ENCODE measurements around the gene ABHD5.

Gene ABHD5

GRCh38 chr3:43747641-43748040 is 56.9 kb downstream of the ABHD5 start:
- TF ChIP-seq FOXP2 (optimal IDR thresholded peaks at IDR 0.05; ENCODE audit: borderline replicate concordance, extremely low read depth, extremely low read length, insufficient read depth): no peak
- TF ChIP-seq TAF1 (IDR thresholded peaks at IDR 0.05; ENCODE audit: borderline replicate concordance, insufficient read depth, low read length): no peak
- TF ChIP-seq SIN3A (IDR thresholded peaks at IDR 0.05; ENCODE audit: borderline replicate concordance, insufficient read depth, low read length): no peak
- TF ChIP-seq REST (IDR thresholded peaks at IDR 0.05; ENCODE audit: insufficient read depth in 1 of 2, low read depth in 2 of 2, low read length in 2 of 2): no peak
- TF ChIP-seq POLR2AphosphoS5 (IDR thresholded peaks at IDR 0.05; ENCODE audit: low read depth, low read length): no peak

DNA sequence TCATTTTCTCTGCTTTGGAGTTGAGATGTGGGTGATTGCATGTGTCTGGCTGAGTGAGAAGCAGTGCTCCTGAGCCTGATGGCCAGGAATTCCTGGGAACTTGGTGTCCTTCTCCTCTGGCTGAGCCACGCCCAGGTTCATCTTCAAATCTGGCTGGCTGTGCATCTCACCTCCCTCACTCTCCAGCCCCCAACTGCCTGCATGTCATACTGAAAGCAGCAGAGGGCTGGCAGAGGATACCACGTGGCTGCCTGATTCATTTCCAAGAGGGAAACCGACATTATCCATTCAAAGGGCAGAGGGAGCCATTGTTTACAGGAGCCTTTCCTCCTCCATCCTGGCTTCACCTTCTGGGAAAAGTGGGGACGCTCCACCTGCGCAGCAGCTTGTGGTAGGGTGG is 57.4 kb downstream of the ABHD5 start:
- TF ChIP-seq SIN3A (IDR thresholded peaks at IDR 0.05; ENCODE audit: borderline replicate concordance, insufficient read depth, low read length) (no peak), FOXP2 (optimal IDR thresholded peaks at IDR 0.05; ENCODE audit: borderline replicate concordance, extremely low read depth, extremely low read length, insufficient read depth) (no peak), POLR2AphosphoS5 (IDR thresholded peaks at IDR 0.05; ENCODE audit: low read depth, low read length) (no peak), TAF1 (IDR thresholded peaks at IDR 0.05; ENCODE audit: borderline replicate concordance, insufficient read depth, low read length) (no peak), REST (IDR thresholded peaks at IDR 0.05; ENCODE audit: insufficient read depth in 1 of 2, low read depth in 2 of 2, low read length in 2 of 2) (no peak)

DNA sequence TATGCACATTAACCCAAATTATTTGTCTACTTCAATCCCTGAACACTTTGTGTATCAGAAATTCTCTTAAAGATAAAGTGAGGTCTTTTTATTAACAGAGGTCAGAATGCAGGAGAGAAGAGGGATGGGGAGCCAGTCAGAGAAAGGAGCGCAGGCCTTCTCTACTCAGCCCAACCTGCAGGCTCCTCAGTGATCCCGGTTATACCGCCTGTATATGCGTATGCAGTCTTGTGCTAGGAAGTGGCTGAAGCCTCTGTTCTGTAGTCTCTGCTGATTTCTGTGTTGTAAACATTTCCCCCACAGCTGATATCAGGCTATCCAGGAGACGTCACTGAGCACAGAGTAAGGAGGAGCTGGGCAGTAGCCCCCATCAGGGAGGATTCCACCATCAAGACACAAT is 57.9 kb downstream of the ABHD5 start:
- TF ChIP-seq TAF1 (IDR thresholded peaks at IDR 0.05; ENCODE audit: borderline replicate concordance, insufficient read depth, low read length) (no peak), SIN3A (IDR thresholded peaks at IDR 0.05; ENCODE audit: borderline replicate concordance, insufficient read depth, low read length) (no peak), REST (IDR thresholded peaks at IDR 0.05; ENCODE audit: insufficient read depth in 1 of 2, low read depth in 2 of 2, low read length in 2 of 2) (no peak), POLR2AphosphoS5 (IDR thresholded peaks at IDR 0.05; ENCODE audit: low read depth, low read length) (no peak), FOXP2 (optimal IDR thresholded peaks at IDR 0.05; ENCODE audit: borderline replicate concordance, extremely low read depth, extremely low read length, insufficient read depth) (no peak)

- no peak for TF ChIP-seq FOXP2 (optimal IDR thresholded peaks at IDR 0.05; ENCODE audit: borderline replicate concordance, extremely low read depth, extremely low read length, insufficient read depth)
- no peak for TF ChIP-seq POLR2AphosphoS5 (IDR thresholded peaks at IDR 0.05; ENCODE audit: low read depth, low read length)
- no peak for TF ChIP-seq SIN3A (IDR thresholded peaks at IDR 0.05; ENCODE audit: borderline replicate concordance, insufficient read depth, low read length)
- TF ChIP-seq REST (IDR thresholded peaks at IDR 0.05; ENCODE audit: insufficient read depth in 1 of 2, low read depth in 2 of 2, low read length in 2 of 2): no peak
Observed at GRCh38 chr3:43752905-43753304, 62.2 kb downstream of the ABHD5 start.

Measured in PFSK-1 (cell line).